Suppressor macrophage treated with lipopolysaccharide for 1 hour (primary cell): ENCODE results near the gene DES.

Experiments used
- DNase-seq, 3 donors: peaks; one replicate each; pipeline ENCODE4 v3.0.0-alpha.2; 2020 to 2022

Gene DES

DNA sequence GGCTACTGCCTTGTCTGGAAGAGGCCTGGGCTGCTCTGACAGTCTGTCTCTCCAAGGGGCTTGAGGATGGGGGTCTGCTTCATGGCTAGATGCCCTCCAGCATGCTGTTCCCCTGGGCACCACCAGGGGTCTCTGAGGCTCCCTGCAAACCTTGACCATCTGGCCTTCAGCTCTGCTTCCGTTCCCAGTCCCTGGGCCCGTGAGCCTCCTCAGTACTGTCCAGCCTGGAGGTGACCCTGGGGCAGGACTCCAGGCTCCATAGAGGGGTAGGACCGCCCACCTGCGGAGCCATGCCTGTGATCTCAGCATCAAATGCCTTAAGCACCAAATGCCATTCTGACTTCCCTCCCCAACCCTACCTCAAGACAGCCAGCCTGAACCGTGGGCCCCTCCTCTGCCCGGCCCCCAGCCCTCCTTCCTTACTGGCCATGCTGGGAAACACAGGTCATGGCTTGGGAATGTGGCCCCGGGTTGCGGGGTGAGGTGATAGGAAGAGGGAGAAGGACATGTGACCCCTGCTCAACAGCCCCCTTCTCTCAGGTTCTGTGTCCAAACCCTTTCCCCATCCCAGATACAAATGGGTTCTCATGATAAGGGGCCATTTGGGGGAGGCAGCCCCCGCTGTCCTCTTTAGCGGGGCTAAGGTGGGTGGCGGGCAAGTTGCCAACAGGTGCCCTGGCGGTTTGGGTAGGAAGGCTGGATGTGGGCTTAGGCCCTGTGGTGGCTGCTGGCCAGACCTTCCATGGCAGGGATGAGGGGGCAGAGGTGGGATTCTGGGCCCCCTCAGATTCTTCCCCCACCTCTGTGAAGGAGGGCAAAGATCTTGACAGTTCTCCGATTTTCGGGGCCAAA is 41.5 kb downstream of the DES start:
- peak; percentile 57 to 76 (median 66) for DNase-seq

DNA sequence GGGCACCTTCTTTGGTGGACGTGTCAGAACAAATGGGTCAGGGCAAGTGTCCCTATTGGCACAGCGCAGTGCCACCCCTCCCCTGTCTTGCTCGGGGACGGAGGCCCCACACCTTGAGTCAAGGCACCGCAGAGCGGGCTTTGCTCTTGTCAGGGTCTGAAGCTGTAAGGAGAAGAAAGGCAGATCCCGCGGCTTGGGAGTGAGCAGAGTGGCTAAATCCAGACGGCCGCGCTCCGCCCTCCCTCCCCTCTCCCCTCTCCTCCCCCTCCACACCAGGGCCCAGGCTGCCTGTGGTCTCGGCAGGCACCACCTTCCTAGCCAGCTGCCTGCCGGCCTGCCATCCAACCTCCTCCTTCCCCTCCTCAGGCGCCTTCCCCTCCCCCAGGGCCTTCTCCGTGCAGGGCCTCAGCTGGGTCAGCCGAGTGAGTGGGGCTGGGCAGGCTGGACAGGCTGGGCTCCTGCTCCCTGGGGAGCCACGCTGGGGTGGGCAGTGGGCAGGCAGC is 42.3 kb downstream of the DES start:
- no peak for DNase-seq

DNA sequence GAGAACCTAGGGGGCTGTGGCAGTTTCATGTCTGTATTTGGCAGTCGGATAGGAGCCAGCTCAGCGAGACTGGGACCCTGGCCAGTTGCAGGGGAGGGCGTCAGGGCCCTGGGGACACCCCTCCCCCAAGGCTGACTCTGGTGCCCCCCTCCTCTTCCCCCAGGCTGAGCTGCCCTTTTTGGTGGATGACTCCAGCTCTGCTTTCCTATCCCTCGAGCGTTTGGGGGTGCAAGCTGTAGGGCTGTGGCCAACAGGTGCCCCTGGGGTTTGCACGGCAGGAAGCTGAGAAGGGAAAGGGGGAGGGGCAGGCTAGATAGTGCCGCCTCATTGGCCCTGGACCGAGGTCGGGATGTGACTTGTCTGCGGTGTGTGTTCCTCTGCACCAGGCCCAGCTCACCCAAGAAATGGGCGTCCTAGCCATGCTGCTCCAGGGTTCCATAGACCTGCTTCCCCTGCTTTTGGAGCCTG is 42.9 kb downstream of the DES start:
- no peak for DNase-seq

DNA sequence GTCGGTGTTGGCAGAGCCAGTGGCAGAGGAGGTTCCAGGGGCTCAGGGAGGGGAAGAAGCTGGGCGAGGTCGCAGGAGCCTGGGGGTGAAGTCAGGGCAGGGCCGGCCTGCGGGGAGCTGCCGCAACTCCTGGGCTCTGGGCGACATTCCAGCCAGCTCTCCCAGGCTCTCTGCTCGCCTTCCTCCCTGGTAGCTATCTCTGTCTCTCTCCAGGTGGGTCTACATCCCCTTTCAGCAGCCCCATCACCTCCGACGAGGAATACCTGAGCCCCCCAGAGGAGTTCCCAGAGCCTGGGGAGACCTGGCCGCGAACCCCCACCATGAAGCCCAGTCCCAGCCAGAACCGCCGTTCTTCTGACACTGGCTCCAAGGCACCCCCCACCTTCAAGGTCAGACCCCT is 43.5 kb downstream of the DES start:
- DNase-seq = no peak

DNA sequence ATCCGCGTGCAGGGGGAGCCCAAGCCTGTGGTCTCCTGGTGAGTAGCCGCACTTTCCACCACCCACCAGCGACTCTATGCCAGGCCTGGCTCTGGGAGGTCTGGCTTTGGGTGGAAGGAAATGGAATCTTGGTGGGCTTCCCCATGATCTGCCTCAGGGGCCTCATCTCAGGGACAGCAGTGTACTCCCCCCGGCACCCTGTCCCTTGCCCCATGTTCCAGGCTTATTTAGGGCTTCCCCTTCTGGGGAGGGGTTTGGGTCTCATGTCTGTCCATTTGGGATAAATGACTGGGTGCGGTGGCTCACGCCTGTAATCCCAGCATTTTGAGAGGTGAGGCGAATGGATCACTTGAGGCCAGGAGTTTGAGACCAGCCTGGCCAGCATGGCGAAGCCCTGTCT is 44.2 kb downstream of the DES start:
- no peak for DNase-seq

DNA sequence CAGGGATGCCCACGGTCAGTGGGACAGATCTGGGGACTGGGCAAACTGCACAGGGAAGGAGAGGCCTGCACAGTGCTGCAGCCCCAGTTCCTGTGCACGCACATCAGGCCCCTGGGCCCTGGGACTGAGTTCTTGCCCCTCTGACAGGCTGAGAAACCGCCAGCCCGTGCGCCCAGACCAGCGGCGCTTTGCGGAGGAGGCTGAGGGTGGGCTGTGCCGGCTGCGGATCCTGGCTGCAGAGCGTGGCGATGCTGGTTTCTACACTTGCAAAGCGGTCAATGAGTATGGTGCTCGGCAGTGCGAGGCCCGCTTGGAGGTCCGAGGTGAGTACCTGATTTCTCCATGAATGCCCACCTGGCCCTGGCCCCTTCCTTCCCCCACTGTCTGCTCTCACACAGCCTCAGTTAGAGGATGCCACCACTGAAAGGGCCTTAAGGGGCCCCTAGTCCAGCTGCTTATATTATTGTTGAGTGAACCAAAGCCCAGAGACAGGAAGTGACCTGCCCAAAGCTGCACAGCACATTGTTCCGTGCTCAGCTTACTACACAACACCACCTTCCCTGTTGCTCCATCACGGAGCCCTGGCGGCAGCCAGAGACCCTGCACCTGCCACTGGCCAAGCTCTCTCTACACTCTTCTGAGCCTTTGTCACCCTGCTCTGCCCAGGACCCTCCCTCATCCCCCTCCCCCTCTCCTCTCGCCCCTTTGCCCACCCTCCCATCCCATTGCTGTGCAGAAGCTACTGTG is 46.3 kb downstream of the DES start:
- DNase-seq = no peak

DNA sequence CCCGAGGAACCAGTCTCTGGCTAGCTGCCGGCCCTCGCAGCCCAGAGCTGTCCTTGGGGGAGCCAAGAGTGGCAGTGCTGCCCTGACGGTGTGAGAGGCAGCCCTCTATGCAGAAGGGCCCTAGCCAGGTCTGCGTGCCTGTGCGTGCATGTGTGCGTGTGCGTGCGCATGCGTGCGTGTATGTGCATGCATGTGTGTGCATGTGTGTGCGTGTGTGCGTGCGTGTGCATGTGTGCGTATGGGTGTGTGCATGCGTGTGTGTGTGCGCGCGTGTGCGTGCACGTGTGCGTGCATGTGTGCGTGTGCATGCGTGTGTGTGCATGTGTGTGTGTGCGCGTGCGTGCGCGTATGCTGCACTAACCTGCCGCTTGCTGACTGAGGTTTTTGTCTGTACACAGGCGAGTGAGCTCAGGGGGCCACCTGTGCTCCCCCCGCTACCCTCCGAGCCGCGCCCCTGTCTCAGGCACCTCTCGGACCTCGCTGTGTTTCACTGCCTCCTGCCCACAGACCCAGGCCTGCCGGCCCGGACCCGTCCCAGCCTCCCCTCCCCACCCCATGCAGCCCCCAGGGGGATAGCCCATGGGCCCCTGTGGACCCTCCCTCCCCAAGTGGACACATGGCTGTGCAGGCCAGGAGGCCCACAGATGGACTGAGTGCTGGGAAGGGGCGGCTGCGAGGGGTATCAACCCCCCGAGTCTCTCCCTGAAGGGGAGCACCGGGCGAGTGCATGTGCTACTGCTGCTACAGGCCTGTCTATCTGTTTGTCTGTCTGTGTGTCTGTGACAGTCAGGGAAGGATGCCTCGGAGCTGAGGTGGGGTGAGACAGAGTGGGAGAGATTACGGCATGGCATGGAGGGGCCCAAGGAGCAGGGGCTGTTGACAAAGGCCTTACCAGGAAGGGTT is 47.7 kb downstream of the DES start:
- no peak for DNase-seq

DNA sequence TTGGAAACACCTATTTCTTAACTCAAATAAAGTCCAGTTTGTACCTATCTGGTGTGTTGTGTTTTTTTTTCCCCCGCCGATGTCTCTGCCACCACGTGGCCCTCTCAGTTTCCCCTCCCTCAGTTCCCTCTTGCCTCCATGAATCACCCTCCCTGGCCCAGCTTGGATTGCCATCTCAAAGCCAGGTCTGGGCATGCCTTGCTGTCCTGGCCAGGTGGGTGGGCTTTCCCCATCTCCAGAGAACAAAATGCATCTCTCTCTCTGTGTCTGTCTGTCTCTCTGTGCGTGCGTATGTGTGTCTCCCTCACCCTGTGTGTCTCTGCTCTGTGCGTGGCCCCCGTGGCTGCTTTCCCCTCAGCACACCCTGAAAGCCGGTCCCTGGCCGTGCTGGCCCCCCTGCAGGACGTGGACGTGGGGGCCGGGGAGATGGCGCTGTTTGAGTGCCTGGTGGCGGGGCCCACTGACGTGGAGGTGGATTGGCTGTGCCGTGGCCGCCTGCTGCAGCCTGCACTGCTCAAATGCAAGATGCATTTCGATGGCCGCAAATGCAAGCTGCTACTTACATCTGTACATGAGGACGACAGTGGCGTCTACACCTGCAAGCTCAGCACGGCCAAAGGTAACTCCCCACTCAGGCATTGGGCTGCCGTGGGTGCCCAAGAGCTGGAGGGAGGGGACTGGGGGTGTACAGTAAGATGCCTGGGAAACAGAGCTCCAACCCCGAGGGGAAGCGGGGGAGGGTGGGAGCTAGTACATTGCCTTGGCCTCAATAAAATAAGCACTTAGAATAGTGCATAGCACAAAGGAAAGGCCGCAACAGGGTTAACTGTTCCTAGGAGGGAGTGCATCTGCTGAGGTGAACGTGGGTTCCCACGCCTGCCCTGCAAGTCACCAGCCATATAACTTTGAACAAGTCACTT is 48.9 kb downstream of the DES start:
- DNase-seq = no peak

DNA sequence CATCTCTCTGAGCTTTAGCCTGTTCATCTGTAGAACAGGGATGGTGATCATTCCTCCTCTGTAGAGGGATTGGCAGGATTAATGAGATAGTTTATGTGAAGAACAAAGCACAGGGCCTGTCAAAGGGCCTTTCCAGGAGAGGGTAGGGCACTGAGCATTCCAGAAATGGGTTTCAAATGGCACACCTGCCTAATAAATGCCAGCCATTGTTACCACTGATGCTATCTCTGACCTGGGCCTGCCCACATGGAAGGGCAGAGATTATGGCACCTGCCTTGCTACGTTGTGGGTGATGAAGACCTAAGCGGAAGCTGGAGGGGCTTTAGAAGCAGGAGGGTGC is 49.5 kb downstream of the DES start:
- no peak for DNase-seq

DNA sequence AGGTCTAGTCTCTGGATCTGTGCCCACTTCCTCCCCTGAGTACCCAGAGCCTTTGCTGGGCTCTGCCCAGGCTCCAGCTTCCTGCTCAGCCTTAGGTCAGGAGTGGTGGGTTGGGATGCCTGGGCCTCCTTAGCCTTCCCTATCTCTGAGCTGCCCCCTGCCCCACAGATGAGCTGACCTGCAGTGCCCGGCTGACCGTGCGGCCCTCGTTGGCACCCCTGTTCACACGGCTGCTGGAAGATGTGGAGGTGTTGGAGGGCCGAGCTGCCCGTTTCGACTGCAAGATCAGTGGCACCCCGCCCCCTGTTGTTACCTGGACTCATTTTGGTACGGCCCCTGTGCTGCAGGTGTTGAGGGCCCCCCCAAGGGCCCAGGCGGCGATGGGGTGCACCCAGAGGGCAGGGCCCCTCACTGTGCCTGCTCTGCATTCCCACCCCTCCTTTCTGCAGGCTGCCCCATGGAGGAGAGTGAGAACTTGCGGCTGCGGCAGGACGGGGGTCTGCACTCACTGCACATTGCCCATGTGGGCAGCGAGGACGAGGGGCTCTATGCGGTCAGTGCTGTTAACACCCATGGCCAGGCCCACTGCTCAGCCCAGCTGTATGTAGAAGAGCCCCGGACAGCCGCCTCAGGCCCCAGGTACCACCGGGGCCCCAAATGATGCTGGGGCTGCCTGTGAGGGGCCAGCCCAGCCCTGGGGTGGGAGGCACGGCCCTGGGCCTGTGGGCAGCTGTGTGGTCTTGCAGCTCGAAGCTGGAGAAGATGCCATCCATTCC is 50.4 kb downstream of the DES start:
- DNase-seq = no peak

DNA sequence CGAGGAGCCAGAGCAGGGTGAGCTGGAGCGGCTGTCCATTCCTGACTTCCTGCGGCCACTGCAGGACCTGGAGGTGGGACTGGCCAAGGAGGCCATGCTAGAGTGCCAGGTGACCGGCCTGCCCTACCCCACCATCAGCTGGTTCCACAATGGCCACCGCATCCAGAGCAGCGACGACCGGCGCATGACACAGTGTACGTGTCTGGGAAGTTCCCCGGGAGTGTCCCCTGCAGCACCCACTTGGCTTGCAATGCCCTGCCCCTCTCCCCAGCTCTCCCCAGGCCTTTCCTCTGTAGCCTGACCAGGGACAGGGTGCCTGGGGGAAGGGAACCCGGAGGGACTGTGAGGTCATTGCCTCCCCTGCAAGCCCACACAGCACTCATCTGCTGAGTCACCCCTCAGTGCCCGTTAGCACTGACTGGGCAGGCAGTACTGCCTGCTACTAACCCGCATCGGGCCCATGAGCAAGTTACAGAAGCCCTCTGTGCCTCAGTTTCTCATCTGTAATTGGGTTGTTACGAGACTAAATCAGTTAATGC is 51.1 kb downstream of the DES start:
- peak; percentile 69 to 86 (median 81) for DNase-seq

DNA sequence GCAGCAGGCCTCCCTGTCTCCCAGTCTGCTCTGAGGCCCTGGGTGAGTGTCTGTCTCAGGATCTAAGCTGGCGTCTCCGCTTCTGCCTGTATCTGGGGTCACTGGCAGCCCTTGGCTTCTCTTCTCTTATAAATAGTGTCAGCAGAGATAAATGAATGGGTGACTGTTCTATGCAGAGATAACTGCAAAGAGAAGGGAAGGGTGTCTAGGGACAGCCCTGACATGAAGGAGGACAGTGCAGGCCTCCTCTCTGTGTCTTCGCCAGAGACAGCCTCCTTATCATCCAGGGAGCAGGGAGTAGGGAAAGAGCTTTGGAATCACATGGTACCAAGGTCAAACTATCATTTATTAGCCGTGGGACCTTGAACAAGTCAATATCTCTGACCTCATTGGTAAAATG is 52.3 kb downstream of the DES start:
- DNase-seq = no peak

DNA sequence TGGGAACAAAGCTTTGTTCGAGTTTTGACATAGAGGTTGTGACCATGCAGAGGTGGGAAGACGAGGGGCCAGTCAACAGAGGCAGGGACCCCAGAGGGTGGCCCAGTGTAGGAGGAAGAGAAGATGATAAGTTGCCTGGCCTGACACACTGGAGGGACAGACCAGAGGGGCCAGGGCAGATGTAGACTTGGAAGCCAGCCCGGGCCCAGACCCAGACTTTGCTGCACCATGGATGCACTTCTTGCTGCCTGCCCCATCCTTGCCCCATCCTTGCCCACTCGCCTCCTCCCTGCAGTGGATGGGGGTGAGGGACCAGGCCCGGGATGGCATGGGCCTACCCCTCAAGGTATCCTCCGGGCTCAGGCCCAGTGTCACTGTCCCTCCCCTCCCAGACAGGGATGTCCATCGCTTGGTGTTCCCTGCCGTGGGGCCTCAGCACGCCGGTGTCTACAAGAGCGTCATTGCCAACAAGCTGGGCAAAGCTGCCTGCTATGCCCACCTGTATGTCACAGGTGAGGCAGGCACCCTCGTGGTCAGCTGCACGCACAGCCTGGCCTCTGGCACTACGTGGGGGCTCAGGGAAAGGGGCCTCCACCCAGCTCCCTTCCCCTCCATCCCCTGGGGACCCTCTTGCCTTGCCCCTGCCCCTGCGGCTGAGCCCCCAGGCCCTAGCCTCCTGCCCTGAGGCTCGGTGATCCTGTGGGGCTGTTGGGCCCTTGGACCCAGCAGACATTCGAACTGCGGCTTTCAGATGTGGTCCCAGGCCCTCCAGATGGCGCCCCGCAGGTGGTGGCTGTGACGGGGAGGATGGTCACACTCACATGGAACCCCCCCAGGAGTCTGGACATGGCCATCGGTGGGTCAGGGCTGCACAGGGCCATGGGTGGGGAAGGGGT is 53.5 kb downstream of the DES start:
- DNase-seq = no peak

DNA sequence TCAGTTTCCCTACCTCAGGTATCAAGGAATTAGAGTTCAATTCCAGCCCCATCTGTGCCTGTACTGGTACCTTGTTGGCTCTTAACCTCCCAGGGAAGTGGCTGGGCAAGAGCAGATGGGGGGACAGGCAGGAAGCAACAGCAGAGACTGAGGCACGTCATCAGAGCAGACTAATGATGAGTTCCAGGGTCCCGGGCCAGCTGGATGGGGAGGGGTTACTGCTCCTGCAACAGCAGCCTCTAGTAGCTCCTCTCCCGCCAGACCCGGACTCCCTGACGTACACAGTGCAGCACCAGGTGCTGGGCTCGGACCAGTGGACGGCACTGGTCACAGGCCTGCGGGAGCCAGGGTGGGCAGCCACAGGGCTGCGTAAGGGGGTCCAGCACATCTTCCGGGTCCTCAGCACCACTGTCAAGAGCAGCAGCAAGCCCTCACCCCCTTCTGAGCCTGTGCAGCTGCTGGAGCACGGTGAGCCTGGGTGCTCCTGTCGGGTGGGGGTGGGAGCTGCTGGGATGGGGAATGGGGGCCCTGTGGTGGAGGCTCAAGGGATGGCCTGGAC is 54.5 kb downstream of the DES start:
- no peak for DNase-seq

DNA sequence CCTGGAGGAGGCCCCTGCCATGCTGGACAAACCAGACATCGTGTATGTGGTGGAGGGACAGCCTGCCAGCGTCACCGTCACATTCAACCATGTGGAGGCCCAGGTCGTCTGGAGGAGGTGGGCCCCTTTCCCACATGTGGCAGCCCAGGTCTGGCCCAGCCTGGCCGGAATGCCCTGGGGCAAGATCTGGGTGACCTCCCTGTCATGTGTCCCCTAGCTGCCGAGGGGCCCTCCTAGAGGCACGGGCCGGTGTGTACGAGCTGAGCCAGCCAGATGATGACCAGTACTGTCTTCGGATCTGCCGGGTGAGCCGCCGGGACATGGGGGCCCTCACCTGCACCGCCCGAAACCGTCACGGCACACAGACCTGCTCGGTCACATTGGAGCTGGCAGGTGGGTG is 55.3 kb downstream of the DES start:
- no peak for DNase-seq

DNA sequence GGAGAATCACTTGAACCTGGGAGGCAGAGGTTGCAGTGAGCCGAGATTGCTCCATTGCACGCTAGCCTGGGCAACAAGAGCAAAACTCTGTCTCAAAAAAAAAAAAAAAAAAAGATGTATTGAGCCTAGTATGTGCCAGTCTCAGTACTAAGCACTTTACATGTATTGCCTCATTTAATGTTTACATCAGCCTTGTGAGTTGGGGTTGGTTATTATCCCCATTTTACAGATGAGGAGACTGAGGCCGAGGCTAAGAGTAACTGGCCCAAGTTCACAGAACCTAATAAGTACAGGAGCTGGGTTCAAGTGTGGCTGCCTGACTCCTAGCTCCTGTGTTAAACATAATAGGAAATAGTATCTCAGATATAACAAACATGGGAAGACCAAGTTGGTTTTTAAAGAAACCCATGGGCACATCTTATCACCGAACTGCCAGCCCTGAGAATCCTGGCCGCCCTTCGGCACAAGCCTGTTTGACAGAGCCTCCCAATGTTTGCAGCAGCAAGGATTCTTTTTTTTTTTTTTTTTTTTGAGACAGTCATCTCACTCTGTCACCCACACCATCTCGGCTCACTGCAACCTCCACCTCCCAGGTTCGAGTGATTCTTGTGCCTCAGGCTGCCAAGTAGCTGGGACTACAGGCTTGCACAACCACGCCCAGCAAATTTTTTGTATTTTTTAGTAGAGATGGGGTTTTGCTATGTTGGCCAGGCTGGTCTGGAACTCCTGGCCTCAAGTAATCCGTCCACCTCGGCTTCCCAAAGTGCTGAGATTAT is 56.3 kb downstream of the DES start:
- no peak for DNase-seq

DNA sequence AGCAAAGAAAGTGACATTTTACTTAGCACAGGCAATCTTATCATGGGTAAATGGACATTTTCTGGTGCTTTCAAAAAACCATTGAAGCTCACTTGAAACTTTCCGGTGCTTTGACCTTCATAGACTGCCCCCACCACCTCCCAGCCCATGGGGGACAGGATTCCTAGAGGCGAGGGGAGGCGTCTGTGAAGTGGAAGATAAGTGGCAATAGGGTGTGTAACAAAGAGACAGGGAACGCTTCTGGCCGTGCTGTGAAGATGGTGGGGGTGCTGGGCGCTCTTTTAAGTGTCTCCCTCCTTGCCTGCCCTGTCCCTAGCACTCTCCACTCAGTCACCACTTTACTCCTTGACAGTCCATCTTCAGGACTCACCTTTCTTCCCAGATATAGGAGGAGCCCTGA is 57.1 kb downstream of the DES start:
- no peak for DNase-seq
